Right atrium auricular region (tissue), 2 donors: ENCODE measurements around the gene MRPL50. TPM values are rescaled to one million over a fixed set of nuclear protein-coding genes. Genes with fewer than 3 reads are reported as not detected.

ENCODE experiments used
- DNase-seq: peaks from one replicate; pipeline ENCODE4 v3.0.0-alpha.2; 2019; ENCODE audit warnings: low spot score
- H3K27ac ChIP-seq, 2 donors: fragments of 200-600 bp; sonication (generic); 1 replicate in 1 of 2; 2 replicates in 1 of 2; pipeline ENCODE4 v1.5.1; 2016 to 2019
- H3K27me3 ChIP-seq, 2 donors: fragments of 200-600 bp; sonication (generic); one replicate each; pipeline versions ENCODE4 v1.5.1 to v1.6.0; 2017 to 2019
- H3K36me3 ChIP-seq: fragments of 200-600 bp; sonication (generic); one replicate; pipeline ENCODE4 v1.5.1; 2016
- H3K4me1 ChIP-seq, 2 donors: fragments of 200-600 bp; sonication (generic); one replicate each; pipeline versions ENCODE4 v1.5.1 to v1.6.0; 2017 to 2019
- H3K4me3 ChIP-seq, 2 donors: fragments of 200-600 bp; sonication (generic); 1 replicate in 1 of 2; 2 replicates in 1 of 2; pipeline ENCODE4 v1.5.1; 2017 to 2019; ENCODE audit warnings: mild to moderate bottlenecking in 1 of 2, moderate library complexity in 1 of 2
- H3K9me3 ChIP-seq, 2 donors: fragments of 200-600 bp; sonication (generic); one replicate each; pipeline ENCODE4 v1.5.1; 2019
- CTCF ChIP-seq, 2 donors: fragments of 200-600 bp; sonication (generic); IDR thresholded peaks; one replicate each; pipeline ENCODE4 v1.5.1; 2019; ENCODE audit warnings: antibody characterized with exemption in 2 of 2
- total RNA-seq, 2 donors: library from RNA; depleted of rRNA; stranded (reverse); fragments of >200 nt; gene quantifications; one replicate each; pipeline ENCODE4 v1.1.0, GENCODE V29; 2016

MRPL50 gene
- total RNA-seq, 2 donors from 2014 or later = 12.5 to 14.8 TPM

- no peak for TF ChIP-seq CTCF (IDR thresholded peaks at IDR 0.05)
- H3K9me3 ChIP-seq = peaks cover 4 to 38% of the 10 kb centered on the region in 2 donors
Measured at GRCh38 chr9:101417389-101417788, 19.0 kb upstream of the MRPL50 start.

GRCh38 chr9:101415578-101415977, 17.2 kb upstream of the MRPL50 start:
- Histone ChIP-seq H3K36me3 (no peaks in the 10 kb centered on the region), H3K4me1 (no peaks in the 10 kb centered on the region), H3K9me3 (peaks cover 7 to 56% of the 10 kb centered on the region in 2 donors), H3K27me3 (no peaks in the 10 kb centered on the region), H3K27ac (no peak overlapping the region), H3K4me3 (no peak overlapping the region)
- no peak for DNase-seq
- no peak for TF ChIP-seq CTCF (IDR thresholded peaks at IDR 0.05)

More at GRCh38 chr9:101417389-101417788, 19.0 kb upstream of the MRPL50 start:
- H3K36me3 ChIP-seq = no peaks in the 10 kb centered on the region
- no peaks in the 10 kb centered on the region for H3K4me1 ChIP-seq
- no peak overlapping the region for H3K4me3 ChIP-seq
- H3K27ac ChIP-seq = no peak overlapping the region
- DNase-seq = no peak
- no peaks in the 10 kb centered on the region for H3K27me3 ChIP-seq

GRCh38 chr9:101414839-101415238, 16.4 kb upstream of the MRPL50 start:
- Histone ChIP-seq H3K9me3 (peaks cover 12 to 64% of the 10 kb centered on the region in 2 donors), H3K4me1 (no peaks in the 10 kb centered on the region), H3K36me3 (peaks cover 2% of the 10 kb centered on the region), H3K27me3 (no peaks in the 10 kb centered on the region), H3K4me3 (no peak overlapping the region), H3K27ac (no peak overlapping the region)
- TF ChIP-seq CTCF (IDR thresholded peaks at IDR 0.05) = no peak
- DNase-seq = no peak

- no peak for TF ChIP-seq CTCF (IDR thresholded peaks at IDR 0.05)
- Histone ChIP-seq H3K27ac (no peak overlapping the region), H3K36me3 (peaks cover 60% of the 10 kb centered on the region), H3K4me3 (no peak overlapping the region), H3K9me3 (peaks cover 41 to 100% of the 10 kb centered on the region in 2 donors), H3K27me3 (no peaks in the 10 kb centered on the region), H3K4me1 (no peaks in the 10 kb centered on the region)
- no peak for DNase-seq
Measured at GRCh38 chr9:101409079-101409477, 10.7 kb upstream of the MRPL50 start.

GRCh38 chr9:101408374-101409078, 10.1 kb upstream of the MRPL50 start:
- H3K36me3 ChIP-seq = peaks cover 65% of the 10 kb centered on the region
- no peak overlapping the region for H3K27ac ChIP-seq
- no peaks in the 10 kb centered on the region for H3K4me1 ChIP-seq
- DNase-seq = no peak
- TF ChIP-seq CTCF (IDR thresholded peaks at IDR 0.05) = no peak
- H3K9me3 ChIP-seq = peaks cover 41 to 100% of the 10 kb centered on the region in 2 donors
- no peaks in the 10 kb centered on the region for H3K27me3 ChIP-seq
- no peak overlapping the region for H3K4me3 ChIP-seq
